ENCODE results near the gene FRAT1. TPM values are rescaled to one million over a fixed set of nuclear protein-coding genes. Genes with fewer than 3 reads are reported as not detected.

The FRAT1 gene
- total and polyA plus RNA-seq, 2 of the 4 experiments (the other 2 are of a cell fraction), result 0.54 to 0.89 TPM

DNA sequence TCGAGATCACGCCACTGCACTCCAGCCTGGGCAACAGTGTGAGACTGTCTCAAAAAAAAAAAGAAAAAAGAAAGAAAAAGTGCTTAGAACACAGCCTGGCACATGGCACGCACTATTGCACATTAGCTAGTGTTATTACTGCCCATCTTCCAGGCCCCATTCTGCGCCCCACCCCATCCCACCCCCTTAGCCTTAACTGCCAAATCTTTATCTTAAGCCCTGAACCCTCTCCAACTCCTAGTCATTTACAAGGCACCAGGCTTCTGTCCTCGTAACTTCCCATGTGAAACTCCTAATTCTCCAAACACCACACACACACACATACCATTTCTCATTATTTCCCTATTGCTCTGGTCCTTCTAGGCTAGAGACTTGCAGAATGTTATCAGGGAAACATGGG, 10.7 kb downstream of the FRAT1 start:
- Histone ChIP-seq H3K9ac (ENCODE audit: low read depth, low read length) (no peak overlapping the region), H3K27me3 (ENCODE audit: control insufficient read depth, insufficient read depth, low read length) (no peaks in the 10 kb centered on the region), H2BK15ac (ENCODE audit: low read depth, low read length) (no peak overlapping the region), H3K79me1 (ENCODE audit: low read depth in 1 of 2, low read length in 2 of 2) (peaks cover 15 to 35% of the 10 kb centered on the region in 2 experiments), H3K4me3 (ENCODE audit: insufficient read depth, low read depth, low read length) (no peak overlapping the region), H3K18ac (ENCODE audit: low read depth, low read length) (no peak overlapping the region), H4K20me1 (ENCODE audit: insufficient read depth, low read length) (no peaks in the 10 kb centered on the region), H3K23ac (ENCODE audit: low read depth, low read length) (no peak overlapping the region), H2BK20ac (ENCODE audit: low read depth, low read length) (no peak overlapping the region), H3K36me3 (ENCODE audit: control insufficient read depth, insufficient read depth, low read length) (no peaks in the 10 kb centered on the region), H2AK9ac (replicated peaks; ENCODE audit: low read depth, low read length, poor library complexity) (no peak overlapping the region), H3K56ac (ENCODE audit: extremely low read depth, insufficient read depth, low read length) (no peak overlapping the region), H3K27ac (ENCODE audit: insufficient read depth, low read length) (no peak overlapping the region), H2BK120ac (ENCODE audit: low read depth, low read length) (no peak overlapping the region), H3K9me1 (ENCODE audit: insufficient read depth, low read length) (no peaks in the 10 kb centered on the region; the same call in 1 of the 2 replicates), H3K14ac (replicated peaks; ENCODE audit: low read depth, low read length) (no peak overlapping the region), H4K5ac (ENCODE audit: low read depth, low read length) (no peak overlapping the region), H4K91ac (ENCODE audit: insufficient read depth, low read depth, low read length) (no peak overlapping the region), H3K9me3 (ENCODE audit: control insufficient read depth, insufficient read depth, low read length) (no peaks in the 10 kb centered on the region), H2AK5ac (ENCODE audit: low read depth, low read length) (no peak overlapping the region), H2BK5ac (ENCODE audit: low read depth, low read length, poor library complexity, severe bottlenecking) (no peak overlapping the region), H3K4ac (ENCODE audit: low read depth, low read length) (no peak overlapping the region), H2AFZ (replicated peaks; ENCODE audit: low read length, poor library complexity) (no peak overlapping the region), H3K4me1 (ENCODE audit: control insufficient read depth, insufficient read depth, low read length) (peaks cover 16% of the 10 kb centered on the region), H4K8ac (ENCODE audit: low read depth in 2 of 2, low read length in 2 of 2) (no peak overlapping the region), H3K4me2 (ENCODE audit: low read depth, low read length) (no peak overlapping the region)
- no peak for ATAC-seq (ENCODE audit: low read depth)
- no peak for DNase-seq
- no TSS peak for BruUV-seq (replicated peaks)
- dilution Hi-C loops (cut with HindIII; ENCODE audit: low sequenced_read_pairs, unreplicated experiment), result no loop called here
- intact Hi-C loops (cut with micrococcal nuclease), result no loop called here
- TF ChIP-seq NFE2L2 (IDR thresholded peaks at IDR 0.05; ENCODE audit: low read depth, low read length), result no peak
- no peak for TF ChIP-seq RCOR1 (IDR thresholded peaks at IDR 0.05; ENCODE audit: insufficient replicate concordance, low read length)
- TF ChIP-seq MAZ (IDR thresholded peaks at IDR 0.05; ENCODE audit: borderline replicate concordance, low read depth, low read length), result no peak
- TF ChIP-seq MAFK (IDR thresholded peaks at IDR 0.05; ENCODE audit: low read depth, low read length), result no peak
- no peak for TF ChIP-seq CHD1 (IDR thresholded peaks at IDR 0.05; ENCODE audit: low read depth, low read length)
- no peak for TF ChIP-seq RFX5 (IDR thresholded peaks at IDR 0.05; ENCODE audit: low read depth, low read length)
- TF ChIP-seq SMC3 (IDR thresholded peaks at IDR 0.05; ENCODE audit: low read depth, low read length), result no peak
- no peak for TF ChIP-seq MXI1 (IDR thresholded peaks at IDR 0.05; ENCODE audit: borderline replicate concordance, low read depth, low read length)
- no peak for TF ChIP-seq FOS (IDR thresholded peaks at IDR 0.05; ENCODE audit: low read depth, low read length)
- TF ChIP-seq CEBPB (IDR thresholded peaks at IDR 0.05; ENCODE audit: low read depth, low read length), result no peak
- TF ChIP-seq, protein P1, sequence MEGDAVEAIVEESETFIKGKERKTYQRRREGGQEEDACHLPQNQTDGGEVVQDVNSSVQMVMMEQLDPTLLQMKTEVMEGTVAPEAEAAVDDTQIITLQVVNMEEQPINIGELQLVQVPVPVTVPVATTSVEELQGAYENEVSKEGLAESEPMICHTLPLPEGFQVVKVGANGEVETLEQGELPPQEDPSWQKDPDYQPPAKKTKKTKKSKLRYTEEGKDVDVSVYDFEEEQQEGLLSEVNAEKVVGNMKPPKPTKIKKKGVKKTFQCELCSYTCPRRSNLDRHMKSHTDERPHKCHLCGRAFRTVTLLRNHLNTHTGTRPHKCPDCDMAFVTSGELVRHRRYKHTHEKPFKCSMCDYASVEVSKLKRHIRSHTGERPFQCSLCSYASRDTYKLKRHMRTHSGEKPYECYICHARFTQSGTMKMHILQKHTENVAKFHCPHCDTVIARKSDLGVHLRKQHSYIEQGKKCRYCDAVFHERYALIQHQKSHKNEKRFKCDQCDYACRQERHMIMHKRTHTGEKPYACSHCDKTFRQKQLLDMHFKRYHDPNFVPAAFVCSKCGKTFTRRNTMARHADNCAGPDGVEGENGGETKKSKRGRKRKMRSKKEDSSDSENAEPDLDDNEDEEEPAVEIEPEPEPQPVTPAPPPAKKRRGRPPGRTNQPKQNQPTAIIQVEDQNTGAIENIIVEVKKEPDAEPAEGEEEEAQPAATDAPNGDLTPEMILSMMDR (conservative IDR thresholded peaks at IDR 0.05; ENCODE audit: low read depth, low read length), result no peak
- no peak for TF ChIP-seq POLR2A (IDR thresholded peaks at IDR 0.05; ENCODE audit: low read depth, low read length)
- TF ChIP-seq, protein P2, sequence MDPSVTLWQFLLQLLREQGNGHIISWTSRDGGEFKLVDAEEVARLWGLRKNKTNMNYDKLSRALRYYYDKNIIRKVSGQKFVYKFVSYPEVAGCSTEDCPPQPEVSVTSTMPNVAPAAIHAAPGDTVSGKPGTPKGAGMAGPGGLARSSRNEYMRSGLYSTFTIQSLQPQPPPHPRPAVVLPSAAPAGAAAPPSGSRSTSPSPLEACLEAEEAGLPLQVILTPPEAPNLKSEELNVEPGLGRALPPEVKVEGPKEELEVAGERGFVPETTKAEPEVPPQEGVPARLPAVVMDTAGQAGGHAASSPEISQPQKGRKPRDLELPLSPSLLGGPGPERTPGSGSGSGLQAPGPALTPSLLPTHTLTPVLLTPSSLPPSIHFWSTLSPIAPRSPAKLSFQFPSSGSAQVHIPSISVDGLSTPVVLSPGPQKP (IDR thresholded peaks at IDR 0.05; ENCODE audit: borderline replicate concordance, low read depth, low read length), result no peak
- TF ChIP-seq, protein P3, sequence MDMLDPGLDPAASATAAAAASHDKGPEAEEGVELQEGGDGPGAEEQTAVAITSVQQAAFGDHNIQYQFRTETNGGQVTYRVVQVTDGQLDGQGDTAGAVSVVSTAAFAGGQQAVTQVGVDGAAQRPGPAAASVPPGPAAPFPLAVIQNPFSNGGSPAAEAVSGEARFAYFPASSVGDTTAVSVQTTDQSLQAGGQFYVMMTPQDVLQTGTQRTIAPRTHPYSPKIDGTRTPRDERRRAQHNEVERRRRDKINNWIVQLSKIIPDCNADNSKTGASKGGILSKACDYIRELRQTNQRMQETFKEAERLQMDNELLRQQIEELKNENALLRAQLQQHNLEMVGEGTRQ (IDR thresholded peaks at IDR 0.05; ENCODE audit: low read depth, low read length), result no peak
- no peak for TF ChIP-seq BHLHE40 (IDR thresholded peaks at IDR 0.05; ENCODE audit: low read depth, low read length)
- TF ChIP-seq RAD21 (IDR thresholded peaks at IDR 0.05; ENCODE audit: low read length), result no peak
- POLR2A ChIA-PET (ENCODE audit: unreplicated experiment), result interaction anchor here (0.6 kb wide), 1 partner anchor 628 kb away, joined by 3 read pairs; no protein-coding TSS in a partner anchor
- CTCF ChIA-PET, result no interaction called here
- 100% methylated on average over 1 of the region's 5 CpGs; no CpG with 5 or more reads in 1 of the 2 experiments for WGBS, 2 experiments (ENCODE audit: extremely low coverage in 2 of 2, insufficient read length in 1 of 2)
- in situ Hi-C loops (cut with MboI; ENCODE audit: low sequenced_read_pairs), result no loop called here

Data from IMR-90 (cell line).